Right lobe of liver (tissue), 6 donors: ENCODE measurements around the gene HOXC13. TPM values are rescaled to one million over a fixed set of nuclear protein-coding genes. Genes with fewer than 3 reads are reported as not detected.

Experiments
- ATAC-seq, 4 donors: fragments of 200-7000 bp; cut with Tn5 transposase; one replicate each; pipeline ENCODE4 v1.9.1; 2020; ENCODE audit warnings: mild to moderate bottlenecking in 4 of 4, moderate library complexity in 4 of 4
- DNase-seq, 3 donors: peaks; one replicate each; pipeline ENCODE4 v3.0.0-alpha.2; 2020
- H3K27ac ChIP-seq, 3 donors: fragments of 200-600 bp; one replicate each; pipeline ENCODE4 v1.8.0; 2022
- H3K27me3 ChIP-seq, 2 donors: fragments of 200-600 bp; one replicate each; pipeline ENCODE4 v1.8.0; 2022
- H3K36me3 ChIP-seq, 4 donors: fragments of 200-600 bp; sonication (generic) in 1 of 4; one replicate each; pipeline versions ENCODE4 v1.5.1 to v1.8.0; 2017 to 2022; ENCODE audit warnings: control low read depth in 1 of 4
- H3K4me1 ChIP-seq, 4 donors: fragments of 200-600 bp; sonication (generic) in 1 of 4; one replicate each; pipeline versions ENCODE4 v1.5.1 to v1.8.0; 2017 to 2022; ENCODE audit warnings: control low read depth in 1 of 4
- H3K4me3 ChIP-seq, 3 donors: fragments of 200-600 bp; one replicate each; pipeline ENCODE4 v1.8.0; 2022
- H3K9me3 ChIP-seq, 4 donors: fragments of 200-600 bp; sonication (generic) in 1 of 4; one replicate each; pipeline versions ENCODE4 v1.5.1 to v1.8.0; 2017 to 2022; ENCODE audit warnings: control low read depth in 1 of 4
- POLR2A ChIP-seq: fragments of 450-650 bp; IDR thresholded peaks from one replicate; pipeline ENCODE4 v1.6.1; 2017; ENCODE audit warnings: antibody characterized with exemption, mild to moderate bottlenecking
- WGBS: methylation state at CpG from one replicate; pipeline ENCODE4 v1.1.6; 2018; ENCODE audit warnings: low coverage, low lambda C conversion rate; ENCODE audit not compliant: insufficient coverage; ENCODE audit errors: missing lambda C conversion rate; 5-methylcytosine and 5-hydroxymethylcytosine counted together
- intact Hi-C, 2 donors: fragments of 100-400 bp; cut with DNase I; formaldehyde crosslinking; loops; one replicate each; pipeline versions ENCODE4 v1.11.2 to v1.14.1; 2022
- total RNA-seq, 6 experiments: library from RNA; depleted of rRNA in 2 of 6; stranded (reverse); fragments of >200 nt in 2 of 6; fragmentation: NEBNext Ultra II Directional in 3 of 6; extraction: Animal tissue kit (Norgen Biotek cat#: 25700) in 3 of 6; gene quantifications; one replicate each; pipeline versions ENCODE4 v1.1.0 to v1.2.4, GENCODE V29; 2016 to 2023
- TF ChIP-seq, protein P1 (sequence below), 4 donors: fragments of 200-600 bp in 3 of 4; fragments of 450-650 bp in 1 of 4; IDR thresholded peaks; one replicate each; pipeline versions ENCODE4 v1.5.1 to v1.8.0; 2016 to 2022; ENCODE audit warnings: antibody characterized with exemption in 4 of 4, mild to moderate bottlenecking in 2 of 4
- donor health status: DM: no; HTN: yes; CAD: no.
- donor health status: DM: no; HTN: no; CAD: no.
- donor health status: DM: no; HTN: no; CAD: no.
- donor health status: DM: no; HTN: yes; CAD: no.
- donor health status: DM: no; HTN: yes; CAD: no.

HOXC13 gene
- total RNA-seq, 6 experiments from 2014 or later: not detected

- H3K27me3 ChIP-seq: peaks cover 16 to 57% of the 10 kb centered on the region in 2 donors
- intact Hi-C loops: no loop called here
- H3K9me3 ChIP-seq: no peaks in the 10 kb centered on the region
- no peaks in the 10 kb centered on the region for H3K36me3 ChIP-seq
- H3K4me3 ChIP-seq: no peak overlapping the region
- no peak for ATAC-seq
- no peak overlapping the region for H3K27ac ChIP-seq
- TF ChIP-seq, protein P1, sequence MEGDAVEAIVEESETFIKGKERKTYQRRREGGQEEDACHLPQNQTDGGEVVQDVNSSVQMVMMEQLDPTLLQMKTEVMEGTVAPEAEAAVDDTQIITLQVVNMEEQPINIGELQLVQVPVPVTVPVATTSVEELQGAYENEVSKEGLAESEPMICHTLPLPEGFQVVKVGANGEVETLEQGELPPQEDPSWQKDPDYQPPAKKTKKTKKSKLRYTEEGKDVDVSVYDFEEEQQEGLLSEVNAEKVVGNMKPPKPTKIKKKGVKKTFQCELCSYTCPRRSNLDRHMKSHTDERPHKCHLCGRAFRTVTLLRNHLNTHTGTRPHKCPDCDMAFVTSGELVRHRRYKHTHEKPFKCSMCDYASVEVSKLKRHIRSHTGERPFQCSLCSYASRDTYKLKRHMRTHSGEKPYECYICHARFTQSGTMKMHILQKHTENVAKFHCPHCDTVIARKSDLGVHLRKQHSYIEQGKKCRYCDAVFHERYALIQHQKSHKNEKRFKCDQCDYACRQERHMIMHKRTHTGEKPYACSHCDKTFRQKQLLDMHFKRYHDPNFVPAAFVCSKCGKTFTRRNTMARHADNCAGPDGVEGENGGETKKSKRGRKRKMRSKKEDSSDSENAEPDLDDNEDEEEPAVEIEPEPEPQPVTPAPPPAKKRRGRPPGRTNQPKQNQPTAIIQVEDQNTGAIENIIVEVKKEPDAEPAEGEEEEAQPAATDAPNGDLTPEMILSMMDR (IDR thresholded peaks at IDR 0.05): no peak
- no peak for TF ChIP-seq POLR2A
- H3K4me1 ChIP-seq: no peaks in the 10 kb centered on the region
- WGBS: 2% methylated on average over 17 of the region's 72 CpGs
- DNase-seq: no peak
Measured at GRCh38 chr12:53961025-53961761, 22.6 kb downstream of the HOXC13 start.

DNA sequence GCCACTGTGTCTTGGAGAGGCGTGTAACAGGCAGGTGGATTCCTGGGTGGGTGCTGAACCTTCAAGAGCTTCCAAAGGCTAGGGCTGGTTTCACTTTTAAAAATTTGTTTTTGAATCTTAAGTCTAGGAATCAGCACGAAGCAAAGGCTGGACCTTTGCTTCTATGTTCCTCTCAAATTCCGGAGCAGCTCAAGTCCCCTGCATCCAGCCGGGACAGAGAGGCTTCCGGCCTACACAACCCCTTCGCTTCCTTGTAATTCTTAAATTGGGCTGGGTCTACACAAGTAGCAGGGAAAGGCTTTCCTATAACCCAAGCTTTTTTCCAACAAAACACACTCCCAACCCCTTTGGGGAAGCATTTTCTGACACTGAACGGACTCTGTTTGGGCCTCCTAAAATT lies 24.4 kb downstream of the HOXC13 start:
- Histone ChIP-seq H3K4me1 (no peaks in the 10 kb centered on the region), H3K27me3 (peaks cover 16 to 62% of the 10 kb centered on the region in 2 donors), H3K27ac (no peak overlapping the region), H3K36me3 (no peaks in the 10 kb centered on the region), H3K4me3 (no peak overlapping the region), H3K9me3 (no peaks in the 10 kb centered on the region)
- DNase-seq: no peak
- WGBS: 12% methylated on average over 7 of the region's 7 CpGs
- TF ChIP-seq POLR2A: no peak
- TF ChIP-seq, protein P1 (IDR thresholded peaks at IDR 0.05): no peak
- intact Hi-C loops: no loop called here
- ATAC-seq: no peak

DNA sequence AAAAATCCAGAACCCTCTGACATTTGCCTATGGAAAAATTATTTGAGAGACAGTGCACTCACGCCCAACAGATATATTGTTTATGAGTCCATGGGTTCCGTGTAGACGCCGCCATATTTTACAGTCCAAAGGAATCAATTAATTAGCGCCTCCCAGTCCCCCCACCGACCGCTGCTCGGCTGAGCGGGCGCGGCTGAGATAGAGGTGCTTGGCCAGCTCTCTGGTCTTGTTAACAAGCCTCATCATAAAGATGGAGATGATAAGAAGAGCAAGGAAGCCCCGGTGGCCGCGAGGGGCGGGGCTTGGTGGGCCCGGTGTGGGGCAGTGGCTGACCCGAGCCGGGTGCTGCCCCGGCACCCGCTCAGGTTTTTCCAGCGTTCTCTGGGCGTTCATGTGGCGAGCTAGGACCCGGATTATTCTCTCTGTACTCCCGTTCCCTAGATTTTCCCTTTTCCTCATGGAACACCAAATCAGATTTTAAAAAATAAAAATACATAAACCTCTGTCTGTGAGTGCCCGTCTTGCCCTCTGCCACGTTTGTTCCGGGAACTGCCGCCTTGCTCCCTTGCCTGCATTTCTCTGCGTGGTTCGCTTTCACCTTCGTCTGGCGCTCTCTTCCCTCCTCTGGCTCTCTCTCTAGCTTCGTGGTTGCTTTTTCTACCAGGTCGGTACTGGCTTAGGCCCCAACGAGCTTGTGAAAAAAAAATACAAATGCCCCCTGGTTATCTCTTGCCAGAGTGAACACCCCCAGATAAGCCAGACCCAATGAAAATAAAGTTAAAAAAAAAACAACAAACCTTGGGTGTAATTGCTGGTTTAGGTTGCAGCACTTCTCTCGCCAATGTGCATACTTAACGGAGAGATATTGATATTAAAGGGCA lies 25.0 kb downstream of the HOXC13 start:
- Histone ChIP-seq H3K4me1 (no peaks in the 10 kb centered on the region), H3K4me3 (no peak overlapping the region), H3K36me3 (no peaks in the 10 kb centered on the region), H3K27ac (no peak overlapping the region), H3K9me3 (no peaks in the 10 kb centered on the region), H3K27me3 (peaks cover 19 to 58% of the 10 kb centered on the region in 2 donors)
- no peak for TF ChIP-seq POLR2A
- TF ChIP-seq, protein P1 (IDR thresholded peaks at IDR 0.05): no peak
- ATAC-seq (no peak), DNase-seq (no peak)
- intact Hi-C loops: no loop called here
- WGBS: 8% methylated on average over 28 of the region's 38 CpGs

DNA sequence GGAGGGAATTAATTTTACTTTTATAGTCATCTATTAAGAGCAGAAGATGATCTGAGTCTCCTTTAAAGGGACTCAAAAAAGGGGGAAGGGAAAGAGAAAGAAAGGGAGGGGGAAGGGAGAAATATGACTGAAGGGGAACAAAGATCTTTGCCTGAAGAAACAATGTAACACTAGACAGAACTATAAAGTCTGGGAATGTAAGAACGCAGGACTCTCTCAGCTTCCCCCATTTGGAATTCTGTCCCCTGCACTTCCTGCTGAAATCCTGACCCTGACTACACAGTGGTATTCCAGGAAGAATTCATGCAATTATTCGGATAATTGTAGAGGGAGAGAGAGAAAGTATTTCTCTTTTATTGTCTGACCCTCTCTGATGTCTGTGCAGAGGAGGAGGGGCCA lies 25.7 kb downstream of the HOXC13 start:
- no peak overlapping the region for H3K4me3 ChIP-seq
- no peak overlapping the region for H3K27ac ChIP-seq
- ATAC-seq (no peak), DNase-seq (no peak)
- peaks cover 22 to 59% of the 10 kb centered on the region in 2 donors for H3K27me3 ChIP-seq
- no peaks in the 10 kb centered on the region for H3K36me3 ChIP-seq
- H3K9me3 ChIP-seq: no peaks in the 10 kb centered on the region
- intact Hi-C loops: no loop called here
- 9% methylated on average over 2 of the region's 2 CpGs for WGBS
- no peaks in the 10 kb centered on the region for H3K4me1 ChIP-seq
- TF ChIP-seq POLR2A: no peak
- TF ChIP-seq, protein P1 (IDR thresholded peaks at IDR 0.05): no peak
